ENCODE measurements around the gene DSCAM.

The DSCAM gene

GRCh38 chr21:40699366-40699765 lies 147.6 kb downstream of the DSCAM start:
- no peak for DNase-seq

GRCh38 chr21:40696246-40696645 lies 150.7 kb downstream of the DSCAM start:
- DNase-seq, result no peak

- no peak for DNase-seq
Observed at GRCh38 chr21:40689840-40690360, 157.1 kb downstream of the DSCAM start.

- DNase-seq, result no peak
Observed at GRCh38 chr21:40689217-40689616, 157.7 kb downstream of the DSCAM start.

- no peak for DNase-seq
Observed at GRCh38 chr21:40688106-40688864, 158.7 kb downstream of the DSCAM start.

GRCh38 chr21:40687625-40688024 lies 159.3 kb downstream of the DSCAM start:
- no peak for DNase-seq

- no peak for DNase-seq
Observed at GRCh38 chr21:40686526-40686925, 160.4 kb downstream of the DSCAM start.

GRCh38 chr21:40685141-40685540 lies 161.8 kb downstream of the DSCAM start:
- DNase-seq, result no peak

GRCh38 chr21:40684726-40685125 lies 162.2 kb downstream of the DSCAM start:
- DNase-seq, result no peak

- DNase-seq, result no peak
Observed at GRCh38 chr21:40683349-40683748, 163.6 kb downstream of the DSCAM start.

GRCh38 chr21:40681164-40681859 lies 165.6 kb downstream of the DSCAM start:
- DNase-seq, result no peak

- DNase-seq, result no peak
Observed at GRCh38 chr21:40680311-40680710, 166.6 kb downstream of the DSCAM start.

- no peak for DNase-seq
Observed at GRCh38 chr21:40678681-40679284, 168.2 kb downstream of the DSCAM start.

- no peak for DNase-seq
Observed at GRCh38 chr21:40675017-40675416, 171.9 kb downstream of the DSCAM start.

GRCh38 chr21:40672602-40673001 lies 174.4 kb downstream of the DSCAM start:
- DNase-seq, result no peak

GRCh38 chr21:40671716-40672115 lies 175.2 kb downstream of the DSCAM start:
- no peak for DNase-seq

GRCh38 chr21:40668555-40669275 lies 178.2 kb downstream of the DSCAM start:
- no peak for DNase-seq

GRCh38 chr21:40667967-40668366 lies 179.0 kb downstream of the DSCAM start:
- DNase-seq, result no peak

- DNase-seq, result no peak
Observed at GRCh38 chr21:40662889-40663288, 184.1 kb downstream of the DSCAM start.

- DNase-seq, result no peak
Observed at GRCh38 chr21:40660461-40660860, 186.5 kb downstream of the DSCAM start.

- DNase-seq, result no peak
Observed at GRCh38 chr21:40658311-40658710, 188.6 kb downstream of the DSCAM start.

GRCh38 chr21:40652436-40652835 lies 194.5 kb downstream of the DSCAM start:
- no peak for DNase-seq

- no peak for DNase-seq
Observed at GRCh38 chr21:40647706-40648105, 199.3 kb downstream of the DSCAM start.

Data from CD4-positive, alpha-beta T cell treated with Interleukin-10 for 1 hour (primary cell).